ENCODE measurements around the gene HSD17B12. TPM values are rescaled to one million over a fixed set of nuclear protein-coding genes. Genes with fewer than 3 reads are reported as not detected.

HSD17B12 gene
- total and polyA plus RNA-seq, 2 of the 13 experiments (the other 11 are each of a cell fraction or from before 2014, with no cell fraction given) = 50.3 to 117 TPM

GRCh38 chr11:43643898-43644620, 36.5 kb upstream of the HSD17B12 start (continued):
- TF ChIP-seq NR2C2 (CRISPR knock-in tag; IDR thresholded peaks at IDR 0.05; ENCODE audit: borderline replicate concordance) = peak; percentile 77
- TF ChIP-seq, protein P1, sequence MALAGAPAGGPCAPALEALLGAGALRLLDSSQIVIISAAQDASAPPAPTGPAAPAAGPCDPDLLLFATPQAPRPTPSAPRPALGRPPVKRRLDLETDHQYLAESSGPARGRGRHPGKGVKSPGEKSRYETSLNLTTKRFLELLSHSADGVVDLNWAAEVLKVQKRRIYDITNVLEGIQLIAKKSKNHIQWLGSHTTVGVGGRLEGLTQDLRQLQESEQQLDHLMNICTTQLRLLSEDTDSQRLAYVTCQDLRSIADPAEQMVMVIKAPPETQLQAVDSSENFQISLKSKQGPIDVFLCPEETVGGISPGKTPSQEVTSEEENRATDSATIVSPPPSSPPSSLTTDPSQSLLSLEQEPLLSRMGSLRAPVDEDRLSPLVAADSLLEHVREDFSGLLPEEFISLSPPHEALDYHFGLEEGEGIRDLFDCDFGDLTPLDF (CRISPR knock-in tag; IDR thresholded peaks at IDR 0.05) = no peak
- no peak for TF ChIP-seq AFF4 (CRISPR knock-in tag; IDR thresholded peaks at IDR 0.05)
- no peak for TF ChIP-seq GABPA (IDR thresholded peaks at IDR 0.05; ENCODE audit: low read depth, low read length)
- peak; percentile 78 for TF ChIP-seq GABPA (CRISPR knock-in tag; IDR thresholded peaks at IDR 0.05; ENCODE audit: low read depth)
- TF ChIP-seq, protein P2, sequence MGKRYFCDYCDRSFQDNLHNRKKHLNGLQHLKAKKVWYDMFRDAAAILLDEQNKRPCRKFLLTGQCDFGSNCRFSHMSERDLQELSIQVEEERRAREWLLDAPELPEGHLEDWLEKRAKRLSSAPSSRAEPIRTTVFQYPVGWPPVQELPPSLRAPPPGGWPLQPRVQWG (CRISPR knock-in tag; IDR thresholded peaks at IDR 0.05; ENCODE audit: borderline replicate concordance, low read depth) = no peak
- peak; percentile 60; the same call in 1 of the 2 replicates for TF ChIP-seq SNAPC2 (CRISPR knock-in tag; IDR thresholded peaks at IDR 0.05)
- TF ChIP-seq RFXANK (CRISPR knock-in tag; IDR thresholded peaks at IDR 0.05) = no peak
- peak; percentile 58; the same call in 1 of the 2 replicates for TF ChIP-seq ZSCAN21 (CRISPR knock-in tag; IDR thresholded peaks at IDR 0.05; ENCODE audit: borderline replicate concordance)
- TF ChIP-seq SP2 (CRISPR knock-in tag; IDR thresholded peaks at IDR 0.05) = peak; percentile 49; the same call in 1 of the 2 replicates
- no peak for TF ChIP-seq MBD4 (IDR thresholded peaks at IDR 0.05; ENCODE audit: borderline replicate concordance, low read length)
- TF ChIP-seq PRMT3 (CRISPR knock-in tag; IDR thresholded peaks at IDR 0.05; ENCODE audit: borderline replicate concordance, low read depth) = 0 out of 2 replicates have a peak, but pooled peaks have one; percentile 54
- peak; percentile 31; the same call in 1 of the 2 replicates for TF ChIP-seq ZNF543 (CRISPR knock-in tag; IDR thresholded peaks at IDR 0.05)
- peak; percentile 38; the same call in 1 of the 2 replicates for TF ChIP-seq ZFP82 (CRISPR knock-in tag; IDR thresholded peaks at IDR 0.05; ENCODE audit: borderline replicate concordance)
- peak; percentile 61; the same call in 1 of the 2 replicates for TF ChIP-seq MIER3 (CRISPR knock-in tag; IDR thresholded peaks at IDR 0.05; ENCODE audit: borderline replicate concordance)
- TF ChIP-seq MTF2 (CRISPR knock-in tag; IDR thresholded peaks at IDR 0.05; ENCODE audit: borderline replicate concordance) = no peak
- peak; percentile 59; the same call in 1 of the 2 replicates for TF ChIP-seq MEIS2 (CRISPR knock-in tag; IDR thresholded peaks at IDR 0.05)
- TF ChIP-seq, protein P3, sequence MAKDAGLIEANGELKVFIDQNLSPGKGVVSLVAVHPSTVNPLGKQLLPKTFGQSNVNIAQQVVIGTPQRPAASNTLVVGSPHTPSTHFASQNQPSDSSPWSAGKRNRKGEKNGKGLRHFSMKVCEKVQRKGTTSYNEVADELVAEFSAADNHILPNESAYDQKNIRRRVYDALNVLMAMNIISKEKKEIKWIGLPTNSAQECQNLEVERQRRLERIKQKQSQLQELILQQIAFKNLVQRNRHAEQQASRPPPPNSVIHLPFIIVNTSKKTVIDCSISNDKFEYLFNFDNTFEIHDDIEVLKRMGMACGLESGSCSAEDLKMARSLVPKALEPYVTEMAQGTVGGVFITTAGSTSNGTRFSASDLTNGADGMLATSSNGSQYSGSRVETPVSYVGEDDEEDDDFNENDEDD (CRISPR knock-in tag; IDR thresholded peaks at IDR 0.05; ENCODE audit: borderline replicate concordance) = peak; percentile 36; the same call in 1 of the 2 replicates
- TF ChIP-seq MLLT10 (CRISPR knock-in tag; IDR thresholded peaks at IDR 0.05) = no peak
- no peak for TF ChIP-seq TIGD3 (CRISPR knock-in tag; IDR thresholded peaks at IDR 0.05; ENCODE audit: borderline replicate concordance)
